Uterus (tissue), 2 donors: Measurements from ENCODE around the gene SFMBT2.
"Not testable (repeated sequence)": the region's sequence is repeated elsewhere in the genome, so short reads cannot be mapped to it uniquely, and the experiment has no call there.

Experiments
- POLR2A ChIP-seq, 2 donors: fragments of 450-650 bp; IDR thresholded peaks; one replicate each; pipeline ENCODE4 v1.6.1; 2016; ENCODE audit warnings: antibody characterized with exemption in 2 of 2, mild to moderate bottlenecking in 1 of 2, moderate library complexity in 1 of 2
- TF ChIP-seq, protein P1 (sequence below), 4 experiments: fragments of 200-600 bp in 2 of 4; fragments of 450-650 bp in 2 of 4; sonication (generic) in 2 of 4; IDR thresholded peaks; one replicate each; pipeline ENCODE4 v1.5.1; 2016 to 2019; ENCODE audit warnings: antibody characterized with exemption in 4 of 4, mild to moderate bottlenecking in 2 of 4, moderate library complexity in 1 of 4

DNA sequence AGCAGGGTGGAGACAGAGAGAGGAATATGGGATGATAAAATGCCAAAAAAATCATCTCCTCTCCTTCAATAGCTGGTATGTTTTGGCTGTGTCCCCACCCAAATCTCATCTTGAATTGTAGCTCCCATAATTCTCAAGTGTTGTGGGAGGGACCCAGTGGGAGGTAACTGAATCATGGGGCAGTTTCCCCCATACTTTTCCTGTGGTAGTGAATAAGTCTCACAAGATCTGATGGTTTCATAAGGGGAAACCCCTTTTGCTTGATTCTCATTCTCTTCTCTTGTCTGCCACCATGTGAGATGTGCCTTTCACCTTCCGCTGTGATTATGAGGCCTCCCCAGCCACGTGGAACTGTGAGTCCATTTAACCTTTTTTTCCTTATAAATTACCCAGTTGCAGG is 226.7 kb downstream of the SFMBT2 start:
- TF ChIP-seq, protein P1, sequence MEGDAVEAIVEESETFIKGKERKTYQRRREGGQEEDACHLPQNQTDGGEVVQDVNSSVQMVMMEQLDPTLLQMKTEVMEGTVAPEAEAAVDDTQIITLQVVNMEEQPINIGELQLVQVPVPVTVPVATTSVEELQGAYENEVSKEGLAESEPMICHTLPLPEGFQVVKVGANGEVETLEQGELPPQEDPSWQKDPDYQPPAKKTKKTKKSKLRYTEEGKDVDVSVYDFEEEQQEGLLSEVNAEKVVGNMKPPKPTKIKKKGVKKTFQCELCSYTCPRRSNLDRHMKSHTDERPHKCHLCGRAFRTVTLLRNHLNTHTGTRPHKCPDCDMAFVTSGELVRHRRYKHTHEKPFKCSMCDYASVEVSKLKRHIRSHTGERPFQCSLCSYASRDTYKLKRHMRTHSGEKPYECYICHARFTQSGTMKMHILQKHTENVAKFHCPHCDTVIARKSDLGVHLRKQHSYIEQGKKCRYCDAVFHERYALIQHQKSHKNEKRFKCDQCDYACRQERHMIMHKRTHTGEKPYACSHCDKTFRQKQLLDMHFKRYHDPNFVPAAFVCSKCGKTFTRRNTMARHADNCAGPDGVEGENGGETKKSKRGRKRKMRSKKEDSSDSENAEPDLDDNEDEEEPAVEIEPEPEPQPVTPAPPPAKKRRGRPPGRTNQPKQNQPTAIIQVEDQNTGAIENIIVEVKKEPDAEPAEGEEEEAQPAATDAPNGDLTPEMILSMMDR (IDR thresholded peaks at IDR 0.05) = not testable (repeated sequence)
- TF ChIP-seq POLR2A (IDR thresholded peaks at IDR 0.05) = not testable (repeated sequence)
